ENCODE data around the gene SZT2. TPM values are rescaled to one million over a fixed set of nuclear protein-coding genes. Genes with fewer than 3 reads are reported as not detected.
"Not testable (repeated sequence)": the region's sequence is repeated elsewhere in the genome, so short reads cannot be mapped to it uniquely, and the experiment has no call there.

SZT2 gene
- total and polyA plus RNA-seq, 7 donors: 5.9 to 24.7 (median 17.9) TPM

- WGBS, 3 donors: 30 to 47% (median 30%) methylated on average over 7 of the region's 7 CpGs
- ATAC-seq (no peak), DNase-seq (no peak)
- peaks cover 14% of the 10 kb centered on the region for H3K4me1 ChIP-seq
- peaks cover 0 to 20% of the 10 kb centered on the region in 2 donors for H3K36me3 ChIP-seq (ENCODE audit: insufficient read depth in 1 of 2, low read depth in 1 of 2)
- H3K4me3 ChIP-seq: peak overlapping the region; percentile 67
- no peak overlapping the region for H3K27ac ChIP-seq
- intact Hi-C loops (cut with DNase I): no loop called here
- H3K27me3 ChIP-seq (ENCODE audit: insufficient read depth in 3 of 3, low read length in 2 of 3): no peaks in the 10 kb centered on the region
- H3K9me3 ChIP-seq: no peaks in the 10 kb centered on the region
- TF ChIP-seq CTCF (IDR thresholded peaks at IDR 0.05): no peak
Observed at GRCh38 chr1:43455213-43455889, 65.7 kb downstream of the SZT2 start.

GRCh38 chr1:43458379-43458778 is 68.7 kb downstream of the SZT2 start:
- H3K36me3 ChIP-seq (ENCODE audit: insufficient read depth in 1 of 2, low read depth in 1 of 2); H3K27ac ChIP-seq; H3K4me1 ChIP-seq; H3K27me3 ChIP-seq (ENCODE audit: insufficient read depth in 3 of 3, low read length in 2 of 3); intact Hi-C loops (cut with DNase I); H3K4me3 ChIP-seq; H3K9me3 ChIP-seq; ATAC-seq; DNase-seq: not testable (repeated sequence)
- 84 to 87% (median 84%) methylated on average over 3 of the region's 3 CpGs for WGBS, 3 donors

GRCh38 chr1:43460988-43461693 is 71.4 kb downstream of the SZT2 start:
- TF ChIP-seq CTCF (IDR thresholded peaks at IDR 0.05): no peak
- Histone ChIP-seq H3K27me3 (ENCODE audit: insufficient read depth in 3 of 3, low read length in 2 of 3) (no peaks in the 10 kb centered on the region), H3K4me1 (no peaks in the 10 kb centered on the region), H3K36me3 (ENCODE audit: insufficient read depth in 1 of 2, low read depth in 1 of 2) (no peaks in the 10 kb centered on the region), H3K4me3 (no peak overlapping the region), H3K27ac (no peak overlapping the region), H3K9me3 (no peaks in the 10 kb centered on the region)
- 90 to 91% (median 90%) methylated on average over 5 of the region's 5 CpGs for WGBS, 3 donors
- ATAC-seq (no peak), DNase-seq (no peak)
- intact Hi-C loops (cut with DNase I): no loop called here

GRCh38 chr1:43463479-43463878 is 73.8 kb downstream of the SZT2 start:
- ATAC-seq (no peak), DNase-seq (no peak)
- TF ChIP-seq CTCF (IDR thresholded peaks at IDR 0.05): no peak
- no peak overlapping the region for H3K4me3 ChIP-seq
- intact Hi-C loops (cut with DNase I): no loop called here
- H3K9me3 ChIP-seq: no peaks in the 10 kb centered on the region
- 56 to 59% (median 57%) methylated on average over 2 of the region's 2 CpGs for WGBS, 3 donors
- no peak overlapping the region for H3K27ac ChIP-seq
- H3K36me3 ChIP-seq (ENCODE audit: insufficient read depth in 1 of 2, low read depth in 1 of 2): no peaks in the 10 kb centered on the region
- H3K27me3 ChIP-seq (ENCODE audit: insufficient read depth in 3 of 3, low read length in 2 of 3): no peaks in the 10 kb centered on the region
- no peaks in the 10 kb centered on the region for H3K4me1 ChIP-seq

- no peaks in the 10 kb centered on the region for H3K9me3 ChIP-seq
- TF ChIP-seq CTCF (IDR thresholded peaks at IDR 0.05): no peak
- ATAC-seq: no peak
- no peaks in the 10 kb centered on the region for H3K36me3 ChIP-seq (ENCODE audit: insufficient read depth in 1 of 2, low read depth in 1 of 2)
- no peak for DNase-seq
- 75 to 78% (median 77%) methylated on average over 13 of the region's 13 CpGs for WGBS, 3 donors
- H3K4me3 ChIP-seq: no peak overlapping the region
- H3K27ac ChIP-seq: no peak overlapping the region
- H3K27me3 ChIP-seq (ENCODE audit: insufficient read depth in 3 of 3, low read length in 2 of 3): no peaks in the 10 kb centered on the region
- no peaks in the 10 kb centered on the region for H3K4me1 ChIP-seq
- intact Hi-C loops (cut with DNase I): no loop called here
Observed at GRCh38 chr1:43464681-43465504, 75.2 kb downstream of the SZT2 start.
